GM12873 (cell line): ENCODE data around the gene UNC5A.

ENCODE experiments used
- CTCF ChIP-seq: IDR thresholded peaks from 2 replicates; pipeline ENCODE4 v1.5.1; 2012; ENCODE audit warnings: low read depth, mild to moderate bottlenecking, moderate library complexity, low read length, control low read depth; ENCODE audit not compliant: insufficient read depth; ENCODE audit errors: missing control alignments

Gene UNC5A

GRCh38 chr5:176810081-176810597 is at the start of gene UNC5A:
UNC5A (plus strand) TSS chr5:176810559; CDS start chr5:176810751, 192 bp downstream.
- TF ChIP-seq CTCF: no peak

GRCh38 chr5:176761755-176762154 is 48.6 kb upstream of the UNC5A start:
- no peak for TF ChIP-seq CTCF

- TF ChIP-seq CTCF: no peak
Measured at GRCh38 chr5:176762489-176762888, 47.9 kb upstream of the UNC5A start.

- TF ChIP-seq CTCF: no peak
Measured at GRCh38 chr5:176765687-176766086, 44.7 kb upstream of the UNC5A start.

GRCh38 chr5:176768174-176768970 is 42.0 kb upstream of the UNC5A start:
- TF ChIP-seq CTCF: no peak

- TF ChIP-seq CTCF: no peak
Measured at GRCh38 chr5:176769911-176770310, 40.4 kb upstream of the UNC5A start.

- no peak for TF ChIP-seq CTCF
Measured at GRCh38 chr5:176770431-176770830, 39.9 kb upstream of the UNC5A start.
